Medulla oblongata (tissue), 1 donor: Measurements from ENCODE around the gene MAX.

Source experiments
- DNase-seq: peaks from one replicate; pipeline ENCODE4 v3.0.0-alpha.2; 2015; ENCODE audit errors: extremely low spot score

The MAX gene, protein sequence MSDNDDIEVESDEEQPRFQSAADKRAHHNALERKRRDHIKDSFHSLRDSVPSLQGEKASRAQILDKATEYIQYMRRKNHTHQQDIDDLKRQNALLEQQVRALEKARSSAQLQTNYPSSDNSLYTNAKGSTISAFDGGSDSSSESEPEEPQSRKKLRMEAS

GRCh38 chr14:65102441-65103149 is at the start of gene MAX:
Gene MAX, minus strand, starts transcription at chr14:65102517. Its CDS starts 178 bp downstream, at chr14:65102339.
- peak; percentile 99 for DNase-seq

DNA sequence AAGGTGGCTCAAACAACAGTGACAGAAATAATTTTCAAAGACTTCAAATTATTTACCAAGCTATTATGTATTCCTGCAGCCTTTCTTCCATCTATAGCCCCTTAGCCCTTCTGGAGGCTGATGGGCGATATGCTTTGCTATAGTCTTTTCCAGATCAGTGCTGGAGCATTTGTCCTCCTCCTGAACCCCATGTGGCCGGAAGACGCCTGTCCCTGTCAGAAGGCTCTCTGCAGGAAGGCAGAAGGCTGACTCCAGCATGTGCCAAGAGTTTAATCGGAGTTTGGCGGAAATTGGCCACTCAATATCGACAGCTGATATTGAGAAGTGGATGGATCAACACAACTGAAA is 49.3 kb upstream of the MAX start:
- DNase-seq, result no peak

- no peak for DNase-seq
Observed at GRCh38 chr14:65150898-65151608, 48.7 kb upstream of the MAX start.

GRCh38 chr14:65149116-65149515 is 46.8 kb upstream of the MAX start:
- DNase-seq, result no peak

- no peak for DNase-seq
Observed at GRCh38 chr14:65144170-65144569, 41.9 kb upstream of the MAX start.

DNA sequence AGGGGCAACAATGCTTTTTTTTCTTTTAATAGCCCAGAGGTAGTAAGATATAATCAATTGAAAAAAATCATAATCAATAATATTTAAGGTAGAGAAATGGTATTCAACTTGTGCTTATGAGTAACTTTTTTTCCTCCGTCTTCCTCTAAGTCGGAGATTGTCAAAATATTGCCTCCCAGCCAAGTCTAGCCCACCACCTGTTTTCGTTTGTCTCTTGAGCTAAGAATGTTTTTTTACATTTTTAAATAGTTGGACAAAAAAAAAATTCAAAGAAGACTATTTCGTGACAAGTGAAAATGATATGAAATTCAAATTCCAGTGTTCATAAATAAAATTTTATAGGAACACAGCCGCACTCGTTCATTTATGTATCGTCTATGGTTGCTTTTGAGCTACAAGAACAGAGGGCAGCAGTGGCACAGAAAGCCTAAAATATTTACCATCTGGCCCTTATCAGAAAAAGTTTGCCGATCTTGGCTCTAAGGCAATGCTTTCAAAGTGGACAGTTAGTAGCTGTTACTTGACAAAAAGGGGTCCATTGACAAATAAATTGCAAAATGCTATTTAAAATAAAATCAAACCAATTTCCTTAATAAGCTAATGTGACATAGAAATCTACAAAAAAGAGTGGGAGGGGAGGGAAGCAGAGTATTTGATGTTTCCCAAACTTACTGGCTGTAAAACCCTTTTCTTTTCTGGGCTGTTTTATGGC is 40.8 kb upstream of the MAX start:
- no peak for DNase-seq

GRCh38 chr14:65142429-65142828 is 40.1 kb upstream of the MAX start:
- no peak for DNase-seq

GRCh38 chr14:65141523-65141922 is 39.2 kb upstream of the MAX start:
- no peak for DNase-seq

DNA sequence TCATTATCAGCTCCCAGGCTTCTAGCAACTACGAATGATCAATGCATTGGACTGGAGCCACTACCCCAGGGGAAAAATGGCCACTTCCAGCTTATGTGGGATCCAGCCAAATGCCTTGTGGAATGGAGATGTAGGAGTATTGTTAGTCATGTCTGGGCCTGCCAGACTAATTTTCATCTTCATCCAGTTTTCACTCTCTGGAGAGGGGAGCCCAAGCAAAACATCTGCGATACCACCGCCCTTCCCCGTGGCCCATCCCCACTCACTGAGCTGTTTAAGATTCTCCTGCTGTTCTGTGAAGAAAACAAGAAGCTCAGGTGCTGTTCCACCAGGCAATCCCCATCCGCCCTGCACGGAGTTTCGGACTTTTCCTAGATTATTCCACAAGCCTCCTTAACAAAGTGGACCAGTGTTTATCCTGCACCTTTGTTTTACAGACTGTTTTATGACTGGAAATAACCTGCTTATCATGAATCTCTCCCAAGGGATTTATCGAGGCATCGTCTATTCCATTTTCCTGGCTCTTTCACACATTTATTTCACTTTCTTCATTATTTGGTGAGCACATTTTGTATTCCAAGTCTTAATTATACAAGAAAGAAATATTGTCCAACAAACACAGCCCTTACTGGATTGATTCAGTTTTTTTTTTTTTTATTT is 35.5 kb upstream of the MAX start:
- DNase-seq, result no peak

GRCh38 chr14:65134651-65135579 is 32.6 kb upstream of the MAX start:
- DNase-seq, result peak; percentile 37

DNA sequence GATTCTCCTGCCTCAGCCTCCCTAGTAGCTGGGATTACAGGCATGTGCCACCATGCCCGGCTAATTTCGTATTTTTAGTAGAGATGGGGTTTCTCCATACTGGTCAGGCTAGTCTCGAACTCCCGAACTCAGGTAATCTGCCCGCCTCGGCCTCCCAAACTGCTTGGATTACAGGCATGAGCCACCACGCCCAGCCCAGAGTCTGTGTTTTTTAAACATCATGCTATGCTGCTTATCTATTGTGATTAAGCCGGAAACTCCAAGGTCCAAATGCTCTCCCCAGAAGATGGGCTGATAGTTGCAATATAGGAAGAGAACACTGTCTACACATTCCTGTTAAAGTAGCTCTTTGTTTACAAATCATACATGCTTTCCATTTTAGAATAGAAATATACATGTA is 30.5 kb upstream of the MAX start:
- no peak for DNase-seq

DNA sequence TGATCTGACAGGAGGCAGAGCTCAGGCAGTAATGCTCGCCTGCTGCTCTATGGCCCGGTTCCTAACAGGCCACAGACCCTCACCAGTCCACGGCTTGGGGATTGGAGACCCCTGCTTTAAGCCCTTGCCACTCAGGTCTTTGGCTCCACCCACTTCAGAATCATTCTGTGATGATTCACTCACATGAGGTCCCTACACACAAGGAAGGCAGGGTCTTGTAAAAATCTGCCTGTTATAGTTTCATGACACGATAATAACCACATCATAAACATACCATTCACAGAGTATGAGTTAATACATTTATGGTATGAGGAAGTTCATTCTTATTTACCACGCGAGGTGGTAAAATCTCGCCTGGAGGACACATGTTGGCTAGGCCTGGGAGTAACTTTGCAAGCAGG is 29.0 kb upstream of the MAX start:
- no peak for DNase-seq

DNA sequence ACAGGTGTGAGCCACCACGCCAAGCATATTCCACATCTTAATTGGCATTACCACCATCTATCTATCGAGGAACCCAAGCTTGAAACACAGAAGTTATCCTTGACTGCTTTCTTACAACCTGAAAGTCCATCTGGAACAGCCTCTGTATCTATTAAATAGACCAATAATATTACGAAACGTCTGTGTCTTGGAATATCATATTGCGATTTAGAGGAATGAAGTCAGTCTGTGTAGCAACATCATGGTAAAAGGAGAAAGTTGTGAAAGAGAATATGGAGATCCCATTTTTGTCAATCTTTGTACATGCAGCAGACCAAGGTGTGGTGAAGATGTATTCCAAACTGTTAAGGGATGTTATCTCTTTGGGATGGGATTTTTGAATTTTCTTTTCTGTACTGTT is 25.8 kb upstream of the MAX start:
- no peak for DNase-seq

DNA sequence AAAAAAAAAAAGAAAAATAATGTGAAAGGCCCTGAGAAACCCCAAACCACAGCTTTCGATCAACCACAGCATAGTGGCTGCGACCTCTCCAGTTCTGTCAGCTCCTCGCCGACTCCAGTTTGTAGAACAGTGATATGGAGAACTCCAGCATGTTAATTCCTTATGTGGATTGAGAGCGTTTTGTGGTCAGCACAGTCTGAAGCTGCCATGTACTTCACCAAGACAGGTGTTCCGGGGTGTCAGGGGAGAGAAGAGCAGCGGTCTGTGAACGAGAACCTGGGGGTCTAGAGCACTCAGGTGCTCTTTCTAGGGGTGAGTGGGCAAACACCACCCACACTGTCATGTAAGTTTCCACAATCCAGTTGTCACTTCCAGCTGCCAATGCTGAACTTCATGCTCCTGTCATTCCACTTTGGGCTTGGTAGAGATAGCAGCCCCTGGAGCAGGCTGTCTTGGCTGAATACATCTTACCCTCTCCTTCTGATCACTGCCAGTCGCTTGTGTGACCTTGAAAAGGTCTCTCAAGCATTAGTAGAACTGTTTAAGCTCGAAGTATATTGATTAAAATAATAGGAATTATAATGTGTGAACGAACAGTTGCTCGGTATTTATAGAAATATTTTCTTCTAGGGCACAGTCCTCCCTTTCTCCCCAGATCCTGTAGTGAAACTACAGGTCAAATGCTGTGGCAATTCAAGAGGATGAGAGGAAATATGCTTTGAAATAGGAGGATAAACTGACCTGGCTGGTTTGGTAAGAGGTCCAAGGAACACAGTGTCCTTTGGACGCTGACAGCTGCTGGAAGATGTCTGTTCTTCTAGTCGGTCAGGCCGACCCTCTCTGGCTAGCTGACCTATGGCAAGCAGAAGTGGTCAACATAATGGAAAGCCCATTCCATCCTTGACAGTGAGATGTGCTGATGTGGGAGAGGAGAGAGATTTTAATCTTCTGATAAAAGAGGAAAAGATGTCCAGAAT is 15.7 kb upstream of the MAX start:
- no peak for DNase-seq

DNA sequence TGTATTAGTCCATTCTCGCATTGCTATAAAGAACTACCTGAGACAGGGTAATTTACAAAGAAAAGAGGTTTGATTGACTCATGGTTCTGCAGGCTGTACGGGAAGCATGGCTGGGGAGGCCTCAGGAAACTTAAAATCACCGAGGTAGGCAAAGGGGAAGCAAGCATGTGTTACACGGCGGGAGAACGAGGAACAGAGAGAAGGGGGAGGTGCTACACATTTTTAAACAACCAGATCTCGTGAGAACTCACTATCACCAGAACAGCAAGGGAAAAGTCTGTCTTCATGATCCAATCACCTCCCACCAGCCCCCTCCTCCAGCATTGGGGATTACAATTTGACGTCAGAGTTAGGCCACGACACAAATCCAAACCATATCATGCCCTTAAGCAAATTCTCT is 13.3 kb upstream of the MAX start:
- no peak for DNase-seq

DNA sequence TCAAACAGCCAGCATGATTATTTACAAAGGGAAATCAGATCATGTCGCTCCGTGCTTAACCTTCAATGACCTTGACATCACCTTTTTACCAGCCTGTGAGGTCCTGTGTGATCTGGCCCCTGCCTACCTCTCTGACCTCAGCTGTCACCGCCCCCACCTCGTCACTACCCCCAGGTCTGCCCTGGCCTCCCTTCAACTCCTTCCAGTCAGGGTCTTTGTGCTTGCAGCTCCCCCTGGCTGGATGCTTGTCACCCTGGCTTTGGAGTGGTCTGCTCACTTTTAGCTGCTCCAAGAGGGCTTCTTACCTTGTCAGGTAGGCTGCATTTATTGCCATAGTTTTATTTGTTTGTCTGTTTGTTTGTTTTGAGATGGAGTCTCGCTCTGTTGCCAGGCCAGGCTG is 8.2 kb upstream of the MAX start:
- no peak for DNase-seq

GRCh38 chr14:65109357-65109756 is 7.0 kb upstream of the MAX start:
- no peak for DNase-seq

GRCh38 chr14:65107200-65107599 is 4.9 kb upstream of the MAX start:
- DNase-seq, result no peak

DNA sequence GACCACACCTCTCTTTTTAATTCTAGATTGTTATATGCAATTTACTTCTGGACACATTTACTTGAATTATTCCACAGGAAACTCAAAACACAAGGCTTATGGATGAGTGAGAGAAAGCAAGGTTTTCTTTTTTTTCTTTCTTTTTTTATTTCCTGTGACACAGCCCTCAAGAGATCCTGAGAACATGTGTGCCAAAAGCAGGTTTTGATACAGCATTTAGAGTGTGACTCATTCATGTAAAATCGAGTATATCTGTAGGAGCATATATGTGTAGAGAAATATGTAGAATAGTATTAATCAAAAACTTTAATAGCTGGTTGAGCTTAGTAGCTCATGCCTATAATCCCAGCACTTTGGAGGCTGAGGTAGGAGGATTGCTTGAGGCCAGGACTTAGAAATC is 4.4 kb upstream of the MAX start:
- no peak for DNase-seq

- no peak for DNase-seq
Observed at GRCh38 chr14:65106316-65106715, 4.0 kb upstream of the MAX start.
